Peyer's patch (tissue), 4 donors: Measurements from ENCODE around the gene ATP5MK. TPM values are rescaled to one million over a fixed set of nuclear protein-coding genes. Genes with fewer than 3 reads are reported as not detected.

Source experiments
- DNase-seq, 3 donors: peaks; one replicate each; pipeline ENCODE4 v3.0.0-alpha.2; 2017 to 2019
- H3K27ac ChIP-seq, 4 donors: fragments of 200-600 bp; sonication (generic); one replicate each; pipeline ENCODE4 v1.5.1; 2016 to 2019
- H3K27me3 ChIP-seq, 2 donors: fragments of 200-600 bp; sonication (generic); one replicate each; pipeline ENCODE4 v1.5.1; 2019
- H3K36me3 ChIP-seq, 3 donors: fragments of 200-600 bp; sonication (generic); one replicate each; pipeline ENCODE4 v1.5.1; 2016 to 2019
- H3K4me1 ChIP-seq, 4 donors: fragments of 200-600 bp; sonication (generic); one replicate each; pipeline ENCODE4 v1.5.1; 2016 to 2019
- H3K4me3 ChIP-seq, 4 donors: fragments of 200-600 bp; sonication (generic); 1 replicate in 3 of 4; 2 replicates in 1 of 4; pipeline ENCODE4 v1.5.1; 2016 to 2019; ENCODE audit warnings: mild to moderate bottlenecking in 1 of 4
- H3K9me3 ChIP-seq, 4 donors: fragments of 200-600 bp; sonication (generic); one replicate each; pipeline ENCODE4 v1.5.1; 2016 to 2019; ENCODE audit warnings: mild to moderate bottlenecking in 1 of 4
- CTCF ChIP-seq, 6 experiments: fragments of 450-650 bp in 4 of 6; fragments of 200-600 bp in 2 of 6; sonication (generic) in 1 of 6; IDR thresholded peaks; one replicate each; pipeline ENCODE4 v1.5.1; 2017 to 2019; ENCODE audit warnings: antibody characterized with exemption in 6 of 6, mild to moderate bottlenecking in 3 of 6, moderate library complexity in 1 of 6
- POLR2A ChIP-seq, 2 donors: fragments of 450-650 bp; IDR thresholded peaks; one replicate each; pipeline ENCODE4 v1.5.1; 2017; ENCODE audit warnings: antibody characterized with exemption in 2 of 2, mild to moderate bottlenecking in 2 of 2, moderate library complexity in 2 of 2
- total RNA-seq, 4 donors: library from RNA; depleted of rRNA; stranded (reverse); fragments of >200 nt; gene quantifications; one replicate each; pipeline ENCODE4 v1.1.0, GENCODE V29; 2016

Gene ATP5MK
- total RNA-seq, 4 donors from 2014 or later = 78.6 to 235 (median 167) TPM

GRCh38 chr10:103429647-103430046 is 33.4 kb upstream of the ATP5MK start:
- no peak overlapping the region for H3K4me3 ChIP-seq
- H3K9me3 ChIP-seq = no peaks in the 10 kb centered on the region
- no peak for DNase-seq
- no peak for TF ChIP-seq CTCF (IDR thresholded peaks at IDR 0.05)
- no peak for TF ChIP-seq POLR2A (IDR thresholded peaks at IDR 0.05)
- H3K4me1 ChIP-seq = no peaks in the 10 kb centered on the region
- no peak overlapping the region for H3K27ac ChIP-seq
- no peaks in the 10 kb centered on the region for H3K27me3 ChIP-seq
- peaks cover 0 to 64% (median 0%) of the 10 kb centered on the region in 3 donors for H3K36me3 ChIP-seq

GRCh38 chr10:103428989-103429643 is 32.8 kb upstream of the ATP5MK start:
- TF ChIP-seq CTCF (IDR thresholded peaks at IDR 0.05) (no peak), POLR2A (IDR thresholded peaks at IDR 0.05) (no peak)
- no peaks in the 10 kb centered on the region for H3K4me1 ChIP-seq
- no peak for DNase-seq
- no peaks in the 10 kb centered on the region for H3K27me3 ChIP-seq
- no peak overlapping the region for H3K4me3 ChIP-seq
- H3K9me3 ChIP-seq = no peaks in the 10 kb centered on the region
- H3K36me3 ChIP-seq = peaks cover 0 to 66% (median 0%) of the 10 kb centered on the region in 3 donors
- no peak overlapping the region for H3K27ac ChIP-seq

GRCh38 chr10:103427866-103428265 is 31.6 kb upstream of the ATP5MK start:
- Histone ChIP-seq H3K4me1 (no peaks in the 10 kb centered on the region), H3K27me3 (no peaks in the 10 kb centered on the region), H3K9me3 (no peaks in the 10 kb centered on the region), H3K4me3 (no peak overlapping the region), H3K36me3 (peaks cover 0 to 72% (median 0%) of the 10 kb centered on the region in 3 donors), H3K27ac (no peak overlapping the region)
- no peak for DNase-seq
- TF ChIP-seq CTCF (IDR thresholded peaks at IDR 0.05) (no peak), POLR2A (IDR thresholded peaks at IDR 0.05) (no peak)

- H3K9me3 ChIP-seq = no peaks in the 10 kb centered on the region
- peaks cover 0 to 86% (median 0%) of the 10 kb centered on the region in 3 donors for H3K36me3 ChIP-seq
- no peak overlapping the region for H3K4me3 ChIP-seq
- no peaks in the 10 kb centered on the region for H3K27me3 ChIP-seq
- TF ChIP-seq CTCF (IDR thresholded peaks at IDR 0.05) = no peak
- no peak for TF ChIP-seq POLR2A (IDR thresholded peaks at IDR 0.05)
- no peak for DNase-seq
- H3K27ac ChIP-seq = no peak overlapping the region
- H3K4me1 ChIP-seq = no peaks in the 10 kb centered on the region
These were observed 27.5 kb upstream of the ATP5MK start for GRCh38 chr10:103423748-103424147.

- Histone ChIP-seq H3K36me3 (peaks cover 0 to 89% (median 0%) of the 10 kb centered on the region in 3 donors), H3K4me3 (no peak overlapping the region), H3K27me3 (no peaks in the 10 kb centered on the region), H3K27ac (no peak overlapping the region), H3K4me1 (no peaks in the 10 kb centered on the region), H3K9me3 (no peaks in the 10 kb centered on the region)
- no peak for DNase-seq
- TF ChIP-seq POLR2A (IDR thresholded peaks at IDR 0.05) (no peak), CTCF (IDR thresholded peaks at IDR 0.05) (no peak)
These were observed 22.8 kb upstream of the ATP5MK start for GRCh38 chr10:103419101-103419500.
